H9 (cell line): ENCODE measurements around the gene GANAB. TPM values are rescaled to one million over a fixed set of nuclear protein-coding genes. Genes with fewer than 3 reads are reported as not detected.
A peak's percentile ranks its signal among the peaks of the same experiment; 100 is the strongest.

Source experiments
- DNase-seq: peaks from one replicate; pipeline ENCODE4 v3.0.0-alpha.2; 2017
- H2AFZ ChIP-seq: one replicate; pipeline ENCODE4 v1.6.1; 2013; ENCODE audit warnings: mild to moderate bottlenecking, low read length, control low read depth, moderate library complexity
- H2AK5ac ChIP-seq: 2 replicates; pipeline ENCODE4 v1.6.1; 2013; ENCODE audit warnings: low read length, control low read depth, mixed read lengths; ENCODE audit not compliant: insufficient read length
- H2BK120ac ChIP-seq: one replicate; pipeline ENCODE4 v1.6.1; 2013; ENCODE audit warnings: low read depth, mild to moderate bottlenecking, low read length, control low read depth, inconsistent platforms; ENCODE audit not compliant: poor library complexity, severe bottlenecking
- H2BK12ac ChIP-seq: 2 replicates; pipeline ENCODE4 v1.6.1; 2013; ENCODE audit warnings: low read length, control low read depth, mixed read lengths, low read depth; ENCODE audit not compliant: insufficient read length
- H2BK15ac ChIP-seq: 2 replicates; pipeline ENCODE4 v1.6.1; 2013; ENCODE audit warnings: low read depth, low read length, control low read depth
- H2BK20ac ChIP-seq: one replicate; pipeline ENCODE4 v1.6.1; 2013; ENCODE audit warnings: low read depth, mild to moderate bottlenecking, low read length, control low read depth, inconsistent platforms; ENCODE audit not compliant: poor library complexity, severe bottlenecking
- H2BK5ac ChIP-seq: 2 replicates; pipeline ENCODE4 v1.6.1; 2013; ENCODE audit warnings: low read length, control low read depth, mixed read lengths; ENCODE audit not compliant: insufficient read length
- H3K14ac ChIP-seq: 2 replicates; pipeline ENCODE4 v1.6.1; 2013; ENCODE audit warnings: low read length, control low read depth; ENCODE audit not compliant: insufficient read depth
- H3K18ac ChIP-seq: 2 replicates; pipeline ENCODE4 v1.6.1; 2013; ENCODE audit warnings: low read depth, mild to moderate bottlenecking, mixed read lengths, low read length, control low read depth; ENCODE audit not compliant: insufficient read length
- H3K23ac ChIP-seq: 2 replicates; pipeline ENCODE4 v1.6.1; 2013; ENCODE audit warnings: low read length, control low read depth, mixed read lengths, low read depth; ENCODE audit not compliant: insufficient read length
- H3K23me2 ChIP-seq: 2 replicates; pipeline ENCODE4 v1.6.1; 2013; ENCODE audit warnings: low read depth, mild to moderate bottlenecking, mixed read lengths, low read length, control low read depth; ENCODE audit not compliant: insufficient read length, poor library complexity, severe bottlenecking
- H3K27ac ChIP-seq: 2 replicates; pipeline ENCODE4 v1.5.1; 2013; ENCODE audit warnings: low read length, control low read depth, mixed read lengths, low read depth; ENCODE audit not compliant: insufficient read length
- H3K27me3 ChIP-seq: 2 replicates; pipeline ENCODE4 v1.6.1; 2013; ENCODE audit warnings: low read length, control low read depth, inconsistent platforms; ENCODE audit not compliant: insufficient read depth
- H3K4ac ChIP-seq: 2 replicates; pipeline ENCODE4 v1.6.1; 2013; ENCODE audit warnings: low read depth, mild to moderate bottlenecking, control low read depth, inconsistent platforms, low read length, moderate library complexity
- H3K4me1 ChIP-seq: 2 replicates; pipeline ENCODE4 v1.6.1; 2013; ENCODE audit warnings: low read length, control low read depth, inconsistent platforms; ENCODE audit not compliant: insufficient read depth
- H3K4me2 ChIP-seq: 2 replicates; pipeline ENCODE4 v1.6.1; 2013; ENCODE audit warnings: low read length, control low read depth, mixed read lengths; ENCODE audit not compliant: insufficient read length, insufficient read depth
- H3K56ac ChIP-seq: 2 replicates; pipeline ENCODE4 v1.6.1; 2013; ENCODE audit warnings: low read depth, mild to moderate bottlenecking, mixed read lengths, low read length, control low read depth; ENCODE audit not compliant: insufficient read length
- H3K79me1 ChIP-seq: 2 replicates; pipeline ENCODE4 v1.6.1; 2013; ENCODE audit warnings: low read depth, mild to moderate bottlenecking, moderate library complexity, low read length, control low read depth, inconsistent platforms; ENCODE audit not compliant: insufficient read depth, poor library complexity, severe bottlenecking
- H3K79me2 ChIP-seq: 2 replicates; pipeline ENCODE4 v1.6.1; 2013; ENCODE audit warnings: low read length, control low read depth, inconsistent platforms; ENCODE audit not compliant: insufficient read depth
- H3K9ac ChIP-seq: 2 replicates; pipeline ENCODE4 v1.6.1; 2013; ENCODE audit warnings: low read length, control low read depth, mixed read lengths; ENCODE audit not compliant: insufficient read length; ENCODE audit errors: extremely low read depth
- H3K9me3 ChIP-seq: one replicate; pipeline ENCODE4 v1.6.1; 2013; ENCODE audit warnings: low read depth, low read length, inconsistent platforms; ENCODE audit not compliant: control insufficient read depth
- H3T11ph ChIP-seq: one replicate; pipeline ENCODE4 v1.6.1; 2013; ENCODE audit warnings: mild to moderate bottlenecking, low read length, control low read depth, inconsistent platforms
- H4K20me1 ChIP-seq: one replicate; pipeline ENCODE4 v1.6.1; 2013; ENCODE audit not compliant: control insufficient read depth, insufficient read length, insufficient read depth
- H4K5ac ChIP-seq: 2 replicates; pipeline ENCODE4 v1.6.1; 2013; ENCODE audit warnings: low read depth, mild to moderate bottlenecking, mixed read lengths, low read length, control low read depth; ENCODE audit not compliant: insufficient read length
- H4K8ac ChIP-seq: replicated peaks from 2 replicates; pipeline ENCODE4 v1.6.1; 2013; ENCODE audit warnings: low read length, control low read depth, mixed read lengths, low read depth; ENCODE audit not compliant: insufficient read length
- H4K91ac ChIP-seq: 2 replicates; pipeline ENCODE4 v1.6.1; 2013; ENCODE audit warnings: low read depth, mild to moderate bottlenecking, moderate library complexity, mixed read lengths, low read length, control low read depth; ENCODE audit not compliant: insufficient read length
- H3K27ac Mint-ChIP-seq, 3 experiments: 2 replicates in 2 of 3; 3 replicates in 1 of 3; pipeline ENCODE4 v1.8.0; 2020 to 2021; ENCODE audit warnings: mixed read lengths in 3 of 3, mild to moderate bottlenecking in 1 of 3, moderate library complexity in 1 of 3
- H3K27me3 Mint-ChIP-seq: 2 replicates; pipeline ENCODE4 v1.8.0; 2021; ENCODE audit warnings: low read depth, mild to moderate bottlenecking, moderate library complexity, mixed read lengths
- H3K36me3 Mint-ChIP-seq, 3 experiments: 2 replicates in 2 of 3; 3 replicates in 1 of 3; pipeline ENCODE4 v1.8.0; 2020 to 2021; ENCODE audit warnings: low read depth in 3 of 3, mixed read lengths in 3 of 3; ENCODE audit not compliant: insufficient read depth in 1 of 3
- H3K4me1 Mint-ChIP-seq, 2 experiments: 2 replicates each; pipeline ENCODE4 v1.8.0; 2020; ENCODE audit warnings: mixed read lengths in 2 of 2
- H3K4me3 Mint-ChIP-seq, 2 experiments: 2 replicates in 1 of 2; 3 replicates in 1 of 2; pipeline ENCODE4 v1.8.0; 2020 to 2021; ENCODE audit warnings: mild to moderate bottlenecking in 2 of 2, mixed read lengths in 2 of 2, moderate library complexity in 1 of 2
- H3K9me3 Mint-ChIP-seq, 2 experiments: 2 replicates in 1 of 2; 3 replicates in 1 of 2; pipeline ENCODE4 v1.8.0; 2020; ENCODE audit warnings: mild to moderate bottlenecking in 2 of 2, mixed read lengths in 2 of 2, moderate library complexity in 1 of 2
- WGBS: extraction: QIAGEN DNeasy Blood & Tissue Kit; methylation state at CpG from one replicate; pipeline ENCODE4 v1.1.7; 2013; ENCODE audit warnings: missing lambda C conversion rate, low lambda C conversion rate, mixed read lengths; ENCODE audit not compliant: insufficient read length; ENCODE audit errors: extremely low coverage; 5-methylcytosine and 5-hydroxymethylcytosine counted together
- total RNA-seq: library from RNA; stranded (reverse); gene quantifications from 2 replicates; pipeline ENCODE4 v1.2.1, GENCODE V29; 2021
- TF ChIP-seq, protein P1 (sequence below): fragments of 200-600 bp; sonication (generic); conservative IDR thresholded peaks from 3 replicates; pipeline ENCODE4 v1.8.0; 2021; ENCODE audit warnings: antibody characterized with exemption, mild to moderate bottlenecking

Gene GANAB
- total RNA-seq, 1 experiment from 2014 or later: 387 TPM

DNA sequence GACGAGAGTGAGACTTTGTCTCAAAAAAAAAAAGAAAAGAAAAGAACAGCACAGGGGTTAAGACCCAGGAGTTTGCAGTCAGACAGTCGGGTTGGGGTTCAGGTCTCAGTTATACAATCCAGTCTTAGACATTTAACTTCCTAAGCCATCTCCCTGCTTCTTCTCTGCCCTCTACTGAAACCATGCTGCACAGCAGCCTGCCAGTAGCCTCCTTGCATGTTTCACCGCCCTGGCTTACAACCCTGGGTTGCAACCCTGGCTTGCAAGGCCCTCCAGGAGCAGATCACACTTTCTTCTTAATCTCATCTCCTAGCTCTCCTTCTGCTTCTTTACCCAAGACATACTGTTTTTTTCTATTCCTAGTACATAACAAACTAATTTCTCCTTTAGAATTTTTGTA lies 18.7 kb downstream of the GANAB start:
- Histone ChIP-seq H2BK5ac (no peak overlapping the region), H2AK5ac (no peak overlapping the region), H3K23ac (no peak overlapping the region), H3K18ac (no peak overlapping the region), H3K4me1 (no peaks in the 10 kb centered on the region), H3K56ac (no peak overlapping the region), H2BK120ac (no peak overlapping the region), H4K8ac (no peak overlapping the region), H3K4ac (no peak overlapping the region), H3K9ac (no peak overlapping the region), H3K4me2 (no peak overlapping the region), H3K79me1 (no peaks in the 10 kb centered on the region), H2BK15ac (no peak overlapping the region), H2BK12ac (no peak overlapping the region), H2BK20ac (no peak overlapping the region), H4K5ac (no peak overlapping the region), H3K27me3 (no peaks in the 10 kb centered on the region), H3K9me3 (no peaks in the 10 kb centered on the region), H3K27ac (no peak overlapping the region), H4K20me1 (peaks cover 2% of the 10 kb centered on the region), H4K91ac (no peak overlapping the region), H3K14ac (no peak overlapping the region), H3T11ph (no peak overlapping the region), H2AFZ (no peak overlapping the region), H3K23me2 (no peaks in the 10 kb centered on the region), H3K79me2 (no peaks in the 10 kb centered on the region)
- no peak for DNase-seq
- peak overlapping the region in 1 of 3 experiments; percentile 66; a peak in 1 of 7 replicates for H3K27ac Mint-ChIP-seq
- H3K27me3 Mint-ChIP-seq: peaks cover 1% of the 10 kb centered on the region; the same call in 1 of the 2 replicates
- TF ChIP-seq, protein P1, sequence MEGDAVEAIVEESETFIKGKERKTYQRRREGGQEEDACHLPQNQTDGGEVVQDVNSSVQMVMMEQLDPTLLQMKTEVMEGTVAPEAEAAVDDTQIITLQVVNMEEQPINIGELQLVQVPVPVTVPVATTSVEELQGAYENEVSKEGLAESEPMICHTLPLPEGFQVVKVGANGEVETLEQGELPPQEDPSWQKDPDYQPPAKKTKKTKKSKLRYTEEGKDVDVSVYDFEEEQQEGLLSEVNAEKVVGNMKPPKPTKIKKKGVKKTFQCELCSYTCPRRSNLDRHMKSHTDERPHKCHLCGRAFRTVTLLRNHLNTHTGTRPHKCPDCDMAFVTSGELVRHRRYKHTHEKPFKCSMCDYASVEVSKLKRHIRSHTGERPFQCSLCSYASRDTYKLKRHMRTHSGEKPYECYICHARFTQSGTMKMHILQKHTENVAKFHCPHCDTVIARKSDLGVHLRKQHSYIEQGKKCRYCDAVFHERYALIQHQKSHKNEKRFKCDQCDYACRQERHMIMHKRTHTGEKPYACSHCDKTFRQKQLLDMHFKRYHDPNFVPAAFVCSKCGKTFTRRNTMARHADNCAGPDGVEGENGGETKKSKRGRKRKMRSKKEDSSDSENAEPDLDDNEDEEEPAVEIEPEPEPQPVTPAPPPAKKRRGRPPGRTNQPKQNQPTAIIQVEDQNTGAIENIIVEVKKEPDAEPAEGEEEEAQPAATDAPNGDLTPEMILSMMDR: 0 out of 3 replicates have a peak, but pooled peaks have one; percentile 12
- H3K9me3 Mint-ChIP-seq: no peaks in the 10 kb centered on the region
- peaks cover 64 to 88% (median 82%) of the 10 kb centered on the region in 3 experiments; a peak in 6 of 7 replicates for H3K36me3 Mint-ChIP-seq
- no peak overlapping the region; a peak in 1 of 5 replicates for H3K4me3 Mint-ChIP-seq
- no peaks in the 10 kb centered on the region for H3K4me1 Mint-ChIP-seq
- WGBS: no CpG with 5 or more reads among the region's 3 CpGs
